Measurements from ENCODE around the gene SAMD8. TPM values are rescaled to one million over a fixed set of nuclear protein-coding genes. Genes with fewer than 3 reads are reported as not detected.
A peak's percentile ranks its signal among the peaks of the same experiment; 100 is the strongest.

Gene SAMD8
- total and polyA plus RNA-seq, 12 donors, result 5.7 to 48.7 (median 29.1) TPM

DNA sequence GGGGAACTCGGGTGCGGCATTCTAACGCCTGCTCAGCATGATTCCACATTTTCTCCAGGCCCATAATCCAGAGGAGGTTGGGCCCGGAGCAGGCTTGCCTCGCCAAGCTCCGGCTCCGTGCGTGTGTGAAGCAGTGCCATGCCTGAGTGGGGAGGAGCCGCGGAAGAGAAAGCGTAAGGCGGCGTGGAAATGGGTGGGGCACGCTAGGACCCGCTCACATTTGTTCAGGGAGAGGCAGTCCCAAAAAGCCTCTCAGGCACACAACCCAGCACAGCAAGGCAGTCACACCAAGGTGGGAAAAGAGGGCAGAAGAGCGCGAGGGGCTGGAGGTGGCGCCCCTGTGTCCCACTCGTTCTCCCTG lies 98.4 kb downstream of the SAMD8 start:
- no peaks in the 10 kb centered on the region for H3K9me3 ChIP-seq (replicated peaks in 1 of 3)
- TF ChIP-seq POLR2A (IDR thresholded peaks at IDR 0.05), result peak in 1 of 2 donors; percentile 78
- TF ChIP-seq, protein P1, sequence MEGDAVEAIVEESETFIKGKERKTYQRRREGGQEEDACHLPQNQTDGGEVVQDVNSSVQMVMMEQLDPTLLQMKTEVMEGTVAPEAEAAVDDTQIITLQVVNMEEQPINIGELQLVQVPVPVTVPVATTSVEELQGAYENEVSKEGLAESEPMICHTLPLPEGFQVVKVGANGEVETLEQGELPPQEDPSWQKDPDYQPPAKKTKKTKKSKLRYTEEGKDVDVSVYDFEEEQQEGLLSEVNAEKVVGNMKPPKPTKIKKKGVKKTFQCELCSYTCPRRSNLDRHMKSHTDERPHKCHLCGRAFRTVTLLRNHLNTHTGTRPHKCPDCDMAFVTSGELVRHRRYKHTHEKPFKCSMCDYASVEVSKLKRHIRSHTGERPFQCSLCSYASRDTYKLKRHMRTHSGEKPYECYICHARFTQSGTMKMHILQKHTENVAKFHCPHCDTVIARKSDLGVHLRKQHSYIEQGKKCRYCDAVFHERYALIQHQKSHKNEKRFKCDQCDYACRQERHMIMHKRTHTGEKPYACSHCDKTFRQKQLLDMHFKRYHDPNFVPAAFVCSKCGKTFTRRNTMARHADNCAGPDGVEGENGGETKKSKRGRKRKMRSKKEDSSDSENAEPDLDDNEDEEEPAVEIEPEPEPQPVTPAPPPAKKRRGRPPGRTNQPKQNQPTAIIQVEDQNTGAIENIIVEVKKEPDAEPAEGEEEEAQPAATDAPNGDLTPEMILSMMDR (IDR thresholded peaks at IDR 0.05), result no peak

DNA sequence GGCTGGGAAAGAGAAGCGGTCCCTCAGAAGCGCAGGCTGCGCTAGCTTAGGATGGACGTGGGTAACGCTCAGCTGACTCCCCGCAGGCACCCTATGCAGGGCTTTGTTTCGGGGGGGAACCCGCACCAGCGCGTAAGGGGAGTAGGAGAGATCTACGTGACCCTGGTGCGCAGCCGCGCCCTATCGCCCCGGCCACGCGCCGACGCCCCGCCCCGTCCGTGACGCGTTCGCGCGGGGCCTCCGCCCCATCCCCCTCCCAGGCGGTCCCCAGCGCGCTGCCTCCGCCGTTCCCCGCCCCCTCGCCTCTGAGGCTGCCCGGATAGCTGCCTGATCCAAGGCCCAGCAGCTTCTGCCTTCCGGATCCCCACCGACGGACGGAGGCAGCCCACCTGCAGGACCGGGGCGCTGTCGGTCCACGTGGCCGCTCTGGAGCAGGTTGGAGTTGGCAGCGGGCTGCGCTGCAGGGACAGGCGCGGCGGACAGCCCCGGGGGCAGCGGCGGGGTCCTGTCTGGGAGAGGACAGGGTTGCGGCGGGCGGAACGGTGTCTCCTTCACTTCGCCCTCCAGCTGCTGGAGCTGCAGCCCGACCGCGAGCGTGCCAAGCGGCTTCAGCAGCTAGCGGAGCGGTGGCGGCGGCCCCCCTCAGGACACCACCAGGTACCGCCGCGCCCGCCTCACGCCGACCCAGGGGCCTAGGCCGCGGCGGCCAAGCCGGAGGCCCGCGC lies 99.0 kb downstream of the SAMD8 start, which contains the start of gene VDAC2:
Gene VDAC2, plus strand, starts transcription at position 515 of the 725 bp plus-strand sequence. CDS start 363 bp downstream, outside the sequence.
- Histone ChIP-seq H3K9me3 (replicated peaks in 1 of 3) (no peaks in the 10 kb centered on the region), H3K4me3 (peak within 1 kb of the TSS; percentile 67 to 99 (median 84)), H3K27me3 (no peaks in the 10 kb centered on the region), H3K27ac (peak within 1 kb of the TSS; percentile 95 to 99 (median 98)), H3K36me3 (replicated peaks in 1 of 2) (peaks cover 0 to 28% of the 10 kb centered on the region in 2 donors), H3K4me1 (replicated peaks in 1 of 2) (peaks cover 19 to 33% of the 10 kb centered on the region in 2 donors)
- DNase-seq, result peak; percentile 90 to 96 (median 92)
- TF ChIP-seq POLR2A (IDR thresholded peaks at IDR 0.05), result peak; percentile 88 to 95
- TF ChIP-seq, protein P1 (IDR thresholded peaks at IDR 0.05), result peak in 1 of 6 experiments; percentile 24
- 0% methylated on average over 15 to 80 of the region's 80 CpGs; no CpG with 5 or more reads in 1 of the 4 donors for WGBS, 4 donors
- intact Hi-C loops (cut with DNase I), result no loop called here

More for the DNA sequence above, 98.4 kb downstream of the SAMD8 start:
- DNase-seq, result peak; percentile 73 to 92 (median 85)
- Histone ChIP-seq H3K36me3 (replicated peaks in 1 of 2) (peaks cover 0 to 23% of the 10 kb centered on the region in 2 donors), H3K4me3 (peak overlapping the region; percentile 25 to 99 (median 68)), H3K27ac (peak overlapping the region; percentile 95 to 99 (median 98)), H3K27me3 (no peaks in the 10 kb centered on the region), H3K4me1 (replicated peaks in 1 of 2) (peaks cover 19 to 33% of the 10 kb centered on the region in 2 donors)
- intact Hi-C loops (cut with DNase I), result no loop called here
- WGBS, 4 donors, result 0 to 1% (median 0%) methylated on average over 12 to 19 of the region's 19 CpGs

DNA sequence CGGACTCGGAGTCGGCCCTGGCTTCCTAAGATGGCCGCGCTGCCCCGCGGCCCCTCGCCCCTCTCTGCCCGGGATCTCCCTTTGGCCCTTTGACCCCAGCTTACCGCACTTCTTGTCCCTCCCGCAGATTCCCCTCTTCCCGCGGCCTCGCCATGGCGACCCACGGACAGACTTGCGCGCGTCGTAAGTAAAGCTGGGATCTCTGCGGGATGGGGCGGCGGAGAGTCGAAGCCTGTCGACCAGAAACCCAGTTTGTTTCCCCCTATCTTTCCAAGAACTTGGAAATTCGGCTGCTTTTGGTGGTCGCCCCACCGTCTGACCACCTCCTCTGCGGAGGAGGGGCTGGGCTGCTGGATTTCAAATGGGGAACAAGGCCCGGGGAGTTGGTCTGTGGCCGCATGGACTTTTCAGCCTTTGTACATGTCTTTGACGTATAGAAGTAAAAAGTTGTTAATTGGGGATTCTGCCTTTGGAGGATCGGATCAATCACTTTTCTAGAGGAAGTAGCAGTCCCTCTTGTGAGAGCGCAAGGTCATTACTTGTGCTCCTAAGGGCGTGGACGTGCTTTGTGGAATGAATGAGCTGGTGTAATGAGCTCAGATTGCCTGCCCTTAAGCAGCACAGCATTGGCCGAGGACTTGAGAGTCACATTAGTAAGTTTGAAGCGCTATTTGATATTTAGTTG lies 99.7 kb downstream of the SAMD8 start:
- Histone ChIP-seq H3K4me3 (peak overlapping the region; percentile 67 to 99 (median 84)), H3K27me3 (no peaks in the 10 kb centered on the region), H3K9me3 (replicated peaks in 1 of 3) (no peaks in the 10 kb centered on the region), H3K36me3 (replicated peaks in 1 of 2) (peaks cover 0 to 35% of the 10 kb centered on the region in 2 donors), H3K4me1 (replicated peaks in 1 of 2) (peaks cover 19 to 40% of the 10 kb centered on the region in 2 donors), H3K27ac (peak overlapping the region; percentile 95 to 99 (median 98))
- DNase-seq, result peak in 4 of 7 donors; percentile 40 to 73 (median 66)
- intact Hi-C loops (cut with DNase I), result no loop called here
- TF ChIP-seq POLR2A (IDR thresholded peaks at IDR 0.05), result peak in 1 of 2 donors; percentile 69
- TF ChIP-seq, protein P1 (IDR thresholded peaks at IDR 0.05), result no peak
- WGBS, 4 donors, result 0 to 2% (median 0%) methylated on average over 24 to 38 of the region's 38 CpGs

DNA sequence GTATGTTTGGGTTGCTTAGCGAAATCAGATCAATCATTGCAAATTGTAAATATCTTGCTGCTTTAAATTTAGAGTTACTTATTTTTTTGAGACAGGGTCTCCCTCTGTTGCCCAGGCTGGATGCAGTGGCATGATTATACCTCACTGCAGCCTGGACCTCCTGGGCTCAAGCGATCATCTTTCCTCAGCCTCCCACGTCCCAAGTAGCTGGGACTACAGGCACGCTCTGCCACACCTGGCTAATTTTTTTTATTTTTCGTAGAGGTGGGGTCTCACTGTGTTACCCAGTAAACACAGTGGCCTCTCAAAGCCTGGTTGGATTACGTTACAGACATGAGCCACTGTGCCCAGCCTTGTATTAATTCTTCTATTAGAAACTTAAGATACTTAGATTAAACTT lies 100.9 kb downstream of the SAMD8 start:
- intact Hi-C loops (cut with DNase I), result no loop called here
- peaks cover 23 to 47% of the 10 kb centered on the region in 2 donors for H3K4me1 ChIP-seq (replicated peaks in 1 of 2)
- no peak overlapping the region for H3K4me3 ChIP-seq
- peak in 2 of 7 donors; percentile 11 to 30 for DNase-seq
- 72 to 76% (median 75%) methylated on average over 6 of the region's 6 CpGs for WGBS, 4 donors
- no peaks in the 10 kb centered on the region for H3K27me3 ChIP-seq
- H3K36me3 ChIP-seq (replicated peaks in 1 of 2), result peaks cover 0 to 47% of the 10 kb centered on the region in 2 donors
- TF ChIP-seq, protein P1 (IDR thresholded peaks at IDR 0.05), result no peak
- TF ChIP-seq POLR2A (IDR thresholded peaks at IDR 0.05), result no peak
- no peaks in the 10 kb centered on the region for H3K9me3 ChIP-seq (replicated peaks in 1 of 3)
- H3K27ac ChIP-seq, result peak overlapping the region in 3 of 5 donors; percentile 95 to 99 (median 99)
